DMS53 (cell line): Measurements from ENCODE around the gene KCNE4.

Source experiments
- DNase-seq: peaks from one replicate; lab custom pipeline; 2025; lab: John Stamatoyannopoulos, UW

Gene KCNE4, protein sequence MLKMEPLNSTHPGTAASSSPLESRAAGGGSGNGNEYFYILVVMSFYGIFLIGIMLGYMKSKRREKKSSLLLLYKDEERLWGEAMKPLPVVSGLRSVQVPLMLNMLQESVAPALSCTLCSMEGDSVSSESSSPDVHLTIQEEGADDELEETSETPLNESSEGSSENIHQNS

GRCh38 chr2:223051693-223052289, at the start of gene KCNE4:
Gene KCNE4 (plus strand): TSS chr2:223052190. CDS start chr2:223052831, 641 bp downstream.
- DNase-seq, result peak; percentile 67

GRCh38 chr2:223003191-223003590, 48.8 kb upstream of the KCNE4 start:
- no peak for DNase-seq

DNA sequence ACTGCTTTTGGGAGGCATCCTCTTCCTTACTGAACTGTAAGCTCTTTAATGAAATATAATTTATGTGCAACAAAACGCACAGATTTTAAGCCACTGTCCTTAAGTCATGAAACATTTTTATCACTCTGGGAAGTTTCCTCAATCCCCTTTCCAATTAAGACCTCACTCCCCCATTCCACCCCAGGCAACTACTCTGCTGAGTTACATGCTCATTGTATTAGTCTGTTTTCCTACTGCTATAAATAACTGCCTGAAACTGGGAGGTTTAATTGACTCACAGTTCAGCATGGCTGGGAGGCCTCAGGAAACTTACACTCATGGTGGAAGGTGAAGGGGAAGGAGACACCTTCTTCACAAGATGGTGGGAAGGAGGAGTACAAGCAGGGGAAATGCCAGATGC, 46.5 kb upstream of the KCNE4 start:
- no peak for DNase-seq

- DNase-seq, result no peak
These were observed 44.5 kb upstream of the KCNE4 start for GRCh38 chr2:223007531-223007930.

GRCh38 chr2:223008162-223008561, 43.8 kb upstream of the KCNE4 start:
- DNase-seq, result peak; percentile 41

DNA sequence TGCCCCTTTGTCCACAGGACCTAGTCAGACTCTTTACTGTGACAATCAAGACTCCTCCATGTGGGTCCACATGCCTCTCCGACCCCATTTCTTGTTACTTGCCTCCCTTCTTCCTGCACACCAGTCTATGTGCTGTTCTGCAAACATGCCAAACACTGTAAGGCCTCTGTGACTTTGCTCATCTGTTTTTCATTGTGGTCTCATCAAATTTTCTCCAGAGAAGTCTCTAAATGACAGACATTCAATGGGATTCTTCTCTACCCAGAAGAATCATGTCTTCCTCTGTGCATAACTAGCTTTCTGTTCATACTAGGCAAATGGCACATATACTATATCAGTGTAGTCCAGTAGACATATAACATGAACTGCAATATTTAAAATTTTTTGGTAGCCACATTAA, 43.0 kb upstream of the KCNE4 start:
- DNase-seq, result no peak

GRCh38 chr2:223010641-223011040, 41.3 kb upstream of the KCNE4 start:
- no peak for DNase-seq

- no peak for DNase-seq
These were observed 39.7 kb upstream of the KCNE4 start for GRCh38 chr2:223012291-223012690.

GRCh38 chr2:223019390-223019930, 32.5 kb upstream of the KCNE4 start:
- no peak for DNase-seq

DNA sequence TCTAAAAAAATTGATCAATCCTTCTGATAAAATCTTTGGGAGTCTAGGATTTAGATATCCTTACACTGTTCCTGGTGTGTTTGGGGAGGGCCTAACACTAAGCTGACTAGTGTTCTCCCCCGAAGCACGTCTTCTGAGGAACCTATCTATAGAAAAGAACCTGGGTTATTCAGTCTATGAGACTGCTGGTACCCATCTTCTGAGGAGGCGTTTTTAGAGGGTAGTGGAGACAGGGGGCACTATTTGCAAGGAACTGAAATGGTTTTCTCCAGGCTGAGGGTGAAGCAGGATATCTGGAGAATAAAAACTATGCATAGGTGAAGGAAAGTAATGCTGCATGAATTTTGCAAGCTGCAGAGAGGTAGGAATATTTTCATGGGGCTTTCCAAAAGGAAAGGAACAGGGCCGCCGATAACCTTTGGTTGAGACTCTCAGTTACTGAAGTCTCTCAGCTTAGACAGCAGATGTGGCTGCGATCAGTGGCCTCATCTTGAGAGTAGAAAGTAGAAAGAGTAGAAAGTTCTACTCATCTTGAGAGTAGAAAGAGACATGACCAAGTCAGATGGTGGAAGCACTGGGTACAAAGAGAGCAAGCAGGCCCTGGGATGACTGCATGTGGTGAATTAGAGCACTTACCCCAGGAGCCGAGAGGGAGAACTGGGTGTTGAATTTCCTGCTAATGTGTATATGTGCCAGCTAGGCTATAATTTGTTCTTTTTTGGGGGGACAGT, 31.8 kb upstream of the KCNE4 start:
- peak; percentile 4 for DNase-seq

DNA sequence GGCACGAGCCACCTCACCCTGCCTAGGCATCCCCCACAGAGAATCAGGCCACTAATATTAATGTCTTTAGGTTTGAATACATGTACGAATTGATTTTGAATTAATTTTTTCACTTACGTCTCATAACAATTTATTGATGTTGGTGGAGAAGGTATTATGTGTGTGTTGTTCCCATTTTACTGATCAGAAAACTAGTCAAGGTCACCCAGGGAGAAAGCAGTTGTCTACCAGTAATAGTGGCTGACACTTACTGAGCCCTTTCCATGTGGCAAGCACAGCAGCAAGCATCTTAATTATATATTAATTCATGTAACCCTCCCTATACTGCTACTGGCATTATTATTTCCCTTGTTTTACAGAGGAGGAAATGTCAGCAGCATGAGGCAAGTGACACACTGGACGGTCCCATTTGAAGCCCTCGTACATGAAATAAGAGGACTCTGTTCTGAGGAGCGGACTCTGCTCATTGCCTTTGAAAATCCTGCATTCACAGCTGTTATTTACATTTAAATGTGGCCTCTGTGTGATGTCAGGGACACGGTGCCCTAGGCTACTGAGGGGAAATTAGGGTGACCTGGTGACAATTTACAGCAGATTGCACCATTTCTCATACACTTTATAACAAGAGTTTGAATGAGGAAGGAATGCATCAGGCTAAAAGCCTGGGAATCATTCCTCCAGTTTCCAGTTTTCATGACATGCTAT, 30.9 kb upstream of the KCNE4 start:
- no peak for DNase-seq

GRCh38 chr2:223026357-223027110, 25.5 kb upstream of the KCNE4 start:
- DNase-seq, result peak; percentile 92

DNA sequence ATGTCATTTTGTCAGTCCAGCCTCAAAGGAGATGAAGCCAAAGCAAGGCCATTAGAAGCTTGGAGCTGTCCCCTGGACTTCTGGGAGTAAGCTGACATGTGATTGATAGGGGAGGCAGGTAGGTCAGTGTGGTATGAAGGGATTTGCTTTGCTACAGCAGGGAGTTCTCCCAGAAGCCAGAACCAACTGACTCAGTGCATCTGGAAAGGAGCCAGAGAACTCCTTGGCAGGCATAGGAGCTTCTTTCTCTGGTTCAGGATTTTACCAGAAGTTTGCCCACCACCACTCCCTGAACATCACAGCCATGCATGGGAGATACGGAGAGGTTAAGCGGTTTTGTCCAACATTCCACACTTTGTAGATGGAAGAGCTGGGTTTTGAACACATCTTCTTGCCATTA, 24.5 kb upstream of the KCNE4 start:
- peak; percentile 23 for DNase-seq

GRCh38 chr2:223029287-223029686, 22.7 kb upstream of the KCNE4 start:
- DNase-seq, result no peak

DNA sequence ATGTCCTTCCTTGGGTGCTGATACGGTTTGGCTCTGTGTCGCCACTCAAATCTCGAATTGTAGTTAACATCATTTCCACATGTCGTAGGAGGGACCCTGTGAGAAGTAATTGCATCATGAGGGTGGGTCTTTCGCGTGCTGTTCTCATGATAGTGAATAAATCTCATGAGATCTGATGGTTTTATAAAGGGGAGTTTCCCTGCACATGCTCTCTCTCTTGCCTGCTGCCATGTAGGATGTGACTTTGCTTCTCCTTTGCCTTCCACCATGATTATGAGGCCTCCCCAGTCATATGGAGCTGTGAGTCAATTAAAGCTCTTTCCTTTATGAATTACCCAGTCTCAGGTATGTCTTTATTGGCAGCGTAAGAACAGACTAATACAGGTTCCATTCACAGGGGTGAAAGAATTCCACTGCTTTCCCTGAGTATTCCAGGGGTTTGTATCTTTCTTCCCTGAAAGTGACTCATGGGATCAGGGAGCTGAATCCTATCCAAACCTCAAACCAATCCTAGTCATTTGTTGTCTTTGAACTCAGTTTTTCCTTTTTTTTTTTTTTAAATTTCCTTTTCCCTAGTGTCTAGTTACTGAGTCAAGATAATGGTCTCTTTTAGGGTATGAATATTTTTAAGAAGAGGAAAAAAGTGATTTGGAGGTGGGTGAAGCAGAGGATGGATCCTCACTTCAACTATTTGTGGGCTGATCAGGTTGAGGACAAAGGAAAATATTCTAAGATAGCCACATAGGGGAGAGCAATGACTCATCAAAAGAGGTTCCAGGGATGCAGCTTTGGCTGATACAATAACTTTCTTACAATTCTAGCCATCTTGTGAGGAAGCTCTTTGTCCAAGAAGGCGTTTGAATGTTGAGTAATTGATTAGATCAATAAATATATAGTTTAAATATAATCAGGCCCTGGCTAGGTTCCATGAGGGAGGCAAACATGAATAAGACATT, 19.5 kb upstream of the KCNE4 start:
- DNase-seq, result no peak

DNA sequence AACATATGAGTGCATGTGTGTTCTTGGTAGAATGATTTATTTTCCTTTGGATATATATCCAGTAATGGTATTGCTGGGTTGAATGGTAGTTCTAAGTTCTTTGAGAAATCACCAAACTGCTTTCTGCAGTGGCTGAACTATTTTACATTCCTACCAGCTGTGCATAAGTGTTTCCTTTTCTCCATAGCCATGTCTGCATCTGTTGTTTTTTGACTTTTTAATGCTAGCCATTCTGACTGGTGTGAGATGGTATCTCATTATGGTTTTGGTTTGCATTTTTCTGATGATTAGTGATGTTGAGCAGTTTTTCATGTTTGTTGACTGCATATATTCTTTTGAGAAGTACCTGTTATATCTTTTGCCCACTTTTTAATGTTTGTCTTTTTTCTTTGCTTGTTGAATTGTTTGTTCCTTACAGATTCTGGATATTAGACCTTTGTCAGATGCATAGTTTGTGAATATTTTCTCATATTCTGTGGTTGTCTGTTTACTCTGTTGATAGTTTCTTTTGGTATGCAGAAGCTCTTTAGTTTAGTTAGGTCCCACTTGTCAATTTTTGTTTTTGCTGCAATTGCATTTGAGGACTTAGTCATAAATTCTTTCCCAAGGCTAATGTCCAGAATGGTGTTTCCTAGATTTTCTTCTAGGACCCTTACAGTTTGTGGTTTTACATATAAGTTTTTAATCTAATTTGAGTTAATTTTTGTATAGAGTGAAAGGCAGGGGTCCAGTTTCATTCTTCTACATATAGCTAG, 17.6 kb upstream of the KCNE4 start:
- no peak for DNase-seq

DNA sequence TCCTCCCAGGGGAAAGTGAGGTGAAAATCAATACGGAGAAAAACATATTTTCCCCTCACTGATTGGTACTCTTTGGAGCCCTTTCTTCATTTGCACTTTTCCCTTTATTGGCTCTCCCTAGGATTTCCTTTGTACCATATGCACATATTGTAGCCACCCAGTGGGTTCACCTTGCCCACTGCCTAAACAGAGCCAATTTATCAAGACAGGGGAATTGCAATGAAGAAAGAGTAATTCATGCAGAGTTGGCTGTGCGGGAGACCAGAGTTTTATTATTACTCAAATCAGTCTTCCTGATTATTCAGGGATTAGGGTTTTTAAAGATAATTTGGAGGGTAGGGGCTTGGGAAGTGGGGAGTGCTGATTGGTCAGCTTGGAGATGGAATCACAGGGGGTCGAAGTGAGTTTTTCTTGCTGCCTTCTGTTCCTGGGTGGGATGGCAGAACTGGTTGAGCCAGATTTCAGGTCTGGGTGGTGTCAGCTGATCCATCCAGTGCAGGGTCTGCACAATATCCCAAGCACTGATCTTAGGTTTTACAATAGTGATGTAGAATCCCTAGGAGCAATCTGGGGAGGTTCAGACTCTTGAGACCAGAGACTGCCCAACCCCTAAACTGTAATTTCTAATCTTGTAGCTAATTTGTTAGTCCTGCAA, 15.1 kb upstream of the KCNE4 start:
- no peak for DNase-seq

DNA sequence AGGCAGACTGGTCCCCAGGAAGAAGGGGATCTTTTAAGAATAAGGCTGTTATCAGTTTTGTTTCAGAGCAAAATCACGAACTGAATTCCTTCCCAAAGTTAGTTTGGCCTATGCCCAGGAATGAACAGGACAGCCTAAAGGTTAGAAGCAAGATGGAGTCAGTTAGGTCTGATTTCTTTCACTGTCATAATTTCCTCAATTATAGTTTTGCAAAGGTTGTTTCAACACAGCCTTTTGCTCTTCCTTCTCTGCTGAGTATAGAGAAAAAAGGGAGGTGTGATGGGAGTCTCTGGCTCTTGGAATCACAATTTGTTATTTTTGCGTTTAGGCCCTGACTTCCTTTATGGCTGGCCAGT, 14.6 kb upstream of the KCNE4 start:
- no peak for DNase-seq

DNA sequence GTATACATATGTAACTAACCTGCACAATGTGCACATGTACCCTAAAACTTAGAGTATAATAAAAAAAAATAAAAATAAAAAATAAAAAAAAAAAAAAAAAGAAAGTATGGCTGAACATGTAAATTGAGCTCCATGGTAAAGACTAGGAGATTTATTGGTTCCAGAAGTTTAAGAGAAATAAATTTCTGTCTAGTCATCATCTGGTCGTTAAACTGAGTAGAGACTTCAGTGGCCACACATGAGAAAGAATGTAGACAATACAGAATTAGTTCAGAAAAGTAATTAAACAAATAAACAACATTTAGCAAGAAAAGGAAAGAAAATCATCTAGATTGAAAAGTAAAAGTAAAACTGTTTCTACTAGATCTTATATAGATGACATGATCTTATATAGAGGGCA, 12.4 kb upstream of the KCNE4 start:
- DNase-seq, result no peak

GRCh38 chr2:223040527-223040926, 11.5 kb upstream of the KCNE4 start:
- DNase-seq, result no peak
